GM18511 (cell line): ENCODE results near the gene HOXB8.

Experiments used
- ATAC-seq: cut with Tn5 transposase; IDR thresholded peaks from one replicate; pipeline ENCODE4 v1.9.1; 2021; ENCODE audit warnings: mild to moderate bottlenecking, moderate library complexity; ENCODE audit not compliant: unreplicated experiment

The HOXB8 gene

DNA sequence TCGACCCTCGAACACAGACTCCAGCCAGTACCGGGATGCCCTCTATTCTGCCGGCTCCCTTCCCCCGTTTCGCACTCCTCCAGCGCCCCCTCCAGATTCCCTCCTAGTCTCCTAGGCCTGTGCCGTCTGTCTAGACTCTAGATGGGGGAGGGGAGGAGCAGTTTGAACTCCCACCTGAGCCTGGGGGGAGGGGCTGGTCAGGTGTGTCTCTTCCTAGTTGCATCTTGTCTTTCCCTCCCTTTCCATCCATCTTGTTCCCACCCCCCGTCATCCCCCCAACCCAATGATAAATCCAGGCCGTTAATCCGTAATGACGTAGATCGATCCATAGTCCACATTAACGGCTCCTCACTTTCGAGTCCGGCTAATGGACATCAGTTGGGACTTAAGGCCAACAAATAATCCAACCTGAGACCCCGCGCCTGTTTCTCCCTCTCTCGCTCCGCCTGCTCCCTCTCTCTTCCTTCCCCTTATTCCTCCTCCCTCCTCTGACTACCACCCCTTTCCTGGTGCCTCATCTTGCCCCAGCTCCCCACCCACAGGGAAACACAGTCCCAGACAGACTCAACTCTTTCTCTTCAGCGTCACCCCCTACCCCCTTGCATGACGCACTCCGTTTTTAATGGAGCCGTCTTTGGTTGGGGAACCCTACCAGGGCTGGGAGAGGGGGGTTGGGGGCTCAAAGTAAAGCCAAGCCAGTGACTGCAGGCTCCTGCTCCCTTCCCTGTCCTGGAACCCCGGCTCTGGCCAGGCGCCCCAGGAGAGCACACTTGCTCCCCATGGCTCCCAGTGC, 18.2 kb downstream of the HOXB8 start:
- ATAC-seq = no peak

DNA sequence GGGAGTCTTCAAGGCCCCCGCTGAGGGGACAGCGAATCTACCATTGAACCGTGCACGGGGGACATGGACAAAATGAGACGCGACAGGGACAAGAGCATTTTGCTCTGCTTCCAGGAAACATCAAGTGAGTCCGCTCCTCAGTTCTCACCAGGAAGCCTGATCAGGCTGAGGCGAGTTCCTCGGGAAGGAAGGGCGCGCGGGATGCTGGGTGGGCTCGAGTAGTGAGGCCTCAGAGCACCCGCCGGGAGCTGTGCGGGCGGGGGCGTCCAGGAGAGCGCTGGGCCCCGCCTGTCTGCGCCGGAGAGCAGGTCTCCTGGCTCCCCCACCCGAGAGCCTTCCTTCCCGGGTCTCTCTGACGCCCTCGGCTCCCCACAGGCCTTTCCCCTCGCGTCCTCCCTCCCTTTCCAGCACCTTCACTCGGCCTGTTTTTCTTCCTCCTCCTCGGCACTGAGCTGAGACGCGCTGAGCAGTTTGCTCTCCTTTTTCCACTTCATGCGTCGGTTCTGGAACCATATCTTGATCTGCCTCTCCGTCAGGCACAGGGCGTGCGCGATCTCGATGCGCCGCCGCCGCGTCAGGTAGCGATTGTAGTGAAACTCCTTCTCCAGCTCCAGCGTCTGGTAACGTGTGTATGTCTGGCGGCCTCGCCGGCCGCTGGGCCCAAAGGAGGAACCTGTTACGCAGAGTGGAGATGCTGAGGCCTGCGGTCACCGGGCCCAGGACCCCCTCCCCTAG, 18.9 kb downstream of the HOXB8 start:
- ATAC-seq = no peak

DNA sequence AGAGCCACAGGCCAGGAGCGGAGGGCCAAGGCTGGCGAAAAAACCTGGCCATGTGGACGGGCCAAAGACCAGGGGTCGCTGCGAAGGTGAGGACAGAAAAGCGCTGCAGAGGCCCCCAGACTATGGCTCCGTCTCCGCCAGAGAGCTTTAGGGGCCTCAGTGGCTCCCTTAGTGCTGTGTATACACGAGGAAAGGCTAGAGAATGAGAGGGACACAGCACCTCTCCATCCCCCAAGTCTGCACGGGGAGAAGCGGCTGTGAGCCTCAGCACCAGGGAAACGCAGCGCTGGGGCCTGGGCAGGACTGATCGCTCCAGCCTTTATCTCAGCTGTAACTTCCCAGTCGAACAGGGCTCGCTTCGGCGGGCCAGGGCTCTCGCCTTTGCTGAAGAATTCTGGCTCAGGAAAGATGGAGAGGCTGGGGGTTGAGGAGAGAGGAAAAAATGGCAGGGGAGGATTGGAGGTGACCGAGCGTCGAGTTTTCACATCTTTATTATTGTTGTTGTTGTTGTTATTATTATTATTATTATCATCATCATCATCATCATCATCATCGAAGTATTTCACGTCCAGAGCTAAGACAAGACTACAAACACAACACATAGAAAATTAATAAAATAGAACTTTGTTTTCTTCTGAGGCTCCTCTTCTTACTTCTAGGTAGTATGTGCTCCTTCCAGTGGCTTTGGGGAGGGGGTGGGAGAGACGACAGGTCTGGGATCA, 19.7 kb downstream of the HOXB8 start:
- ATAC-seq = no peak

DNA sequence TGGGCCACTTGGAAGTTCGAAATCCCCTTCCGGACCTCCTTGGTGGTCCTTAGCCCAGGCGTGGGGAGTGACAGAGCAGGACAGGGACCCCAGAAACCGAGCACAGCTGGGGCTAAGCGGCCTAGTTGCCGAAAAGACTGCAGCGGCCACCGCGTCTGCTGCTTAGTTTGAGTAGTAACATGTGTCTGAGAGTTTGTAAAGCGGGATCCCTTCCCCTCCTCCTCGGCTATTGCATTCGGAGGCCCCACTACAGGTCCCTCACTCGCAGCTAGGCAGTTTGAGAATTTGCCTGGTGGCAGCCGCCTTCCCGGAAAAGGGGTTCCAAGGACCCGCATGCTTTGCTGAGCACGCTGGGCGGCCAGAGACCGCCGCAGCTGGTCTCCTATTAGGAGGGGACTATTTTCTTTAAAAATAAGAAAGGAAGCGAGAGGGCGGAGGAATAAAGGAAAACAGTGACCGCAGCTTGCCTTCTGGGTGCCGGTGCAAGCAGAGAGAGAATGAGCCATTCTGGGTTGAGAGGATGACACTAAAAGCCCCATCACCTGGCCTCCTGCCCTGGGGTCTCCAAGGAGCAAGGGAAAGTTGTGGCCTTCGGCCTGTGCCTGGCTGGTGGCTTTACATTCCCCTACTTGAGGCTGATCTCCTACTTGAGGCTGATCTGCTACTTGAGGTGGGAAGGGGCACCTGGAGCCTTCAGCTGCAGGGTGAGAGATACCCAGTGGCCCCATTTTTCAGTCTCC, 20.4 kb downstream of the HOXB8 start:
- ATAC-seq = no peak

DNA sequence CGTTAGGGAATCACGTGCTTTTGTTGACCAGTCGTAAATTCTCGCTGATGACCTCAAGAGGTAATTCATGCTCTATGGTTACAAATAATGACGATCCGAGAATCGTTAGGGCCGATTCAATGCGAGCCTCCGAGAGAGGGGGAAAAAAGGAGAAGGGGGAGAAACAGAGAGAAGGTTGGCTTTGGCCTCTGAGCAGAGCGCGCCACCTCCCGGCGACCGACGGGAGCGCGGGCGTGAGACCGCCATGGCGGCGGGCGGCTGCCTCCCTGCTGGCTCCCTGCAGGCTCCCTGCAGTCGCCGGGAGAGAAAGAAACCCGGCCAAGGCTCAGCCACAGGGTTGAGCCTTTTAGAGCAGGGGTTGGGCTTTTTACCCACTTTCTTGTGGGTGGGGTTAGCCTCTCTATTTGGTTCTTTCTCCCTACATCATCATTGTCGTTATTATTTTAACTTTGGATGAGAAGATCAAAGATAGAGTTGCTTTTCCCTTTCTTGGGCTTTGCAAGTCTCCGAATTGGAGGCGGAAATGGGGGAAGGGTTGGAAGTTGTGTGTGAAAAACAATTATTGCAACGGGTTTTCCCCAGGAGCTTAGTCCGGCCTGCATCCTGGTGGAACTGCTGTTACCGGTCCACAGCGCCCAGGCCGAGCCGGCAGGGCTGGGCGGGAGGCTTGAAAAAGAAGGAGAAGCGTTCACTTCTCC, 21.1 kb downstream of the HOXB8 start:
- no peak for ATAC-seq

DNA sequence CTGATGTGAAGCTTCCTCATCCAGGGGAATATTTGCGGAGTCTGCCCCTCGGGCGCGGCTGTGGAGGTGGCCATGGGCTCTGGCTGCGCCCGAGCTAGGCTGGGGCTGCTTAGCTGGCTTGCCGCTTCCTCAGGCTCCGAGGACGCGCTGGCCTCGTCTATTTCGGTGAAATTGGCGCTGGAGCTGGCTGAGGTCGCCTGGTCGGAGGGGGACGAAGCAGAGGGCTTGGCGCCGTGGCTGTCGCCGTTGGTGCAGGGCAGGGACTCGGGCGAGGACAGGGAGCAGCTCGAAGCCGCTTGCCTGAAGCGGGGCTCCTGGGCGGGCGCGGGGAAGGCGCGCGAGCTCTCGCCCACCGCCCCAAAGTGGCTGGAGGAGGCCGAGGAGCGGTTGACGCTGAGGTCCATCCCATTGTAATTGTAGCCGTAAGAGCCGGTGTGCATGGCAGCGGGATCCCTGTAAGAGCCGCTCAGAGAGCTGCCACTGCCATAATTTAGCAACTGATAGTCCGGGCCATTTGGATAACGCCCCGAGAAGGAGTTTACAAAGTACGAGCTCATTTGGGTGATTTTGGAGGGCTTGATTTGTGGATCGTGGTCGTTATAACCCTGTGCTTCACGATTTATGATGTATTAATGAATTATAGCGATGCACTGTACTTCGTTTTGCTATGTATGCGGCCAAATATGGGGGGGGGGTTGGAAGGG, 21.8 kb downstream of the HOXB8 start, which contains the start of gene HOXB5:
Gene HOXB5 (minus strand): TSS at position 654 of the 704 bp plus-strand sequence. CDS start 97 bp downstream, at position 557.
- ATAC-seq = no peak

DNA sequence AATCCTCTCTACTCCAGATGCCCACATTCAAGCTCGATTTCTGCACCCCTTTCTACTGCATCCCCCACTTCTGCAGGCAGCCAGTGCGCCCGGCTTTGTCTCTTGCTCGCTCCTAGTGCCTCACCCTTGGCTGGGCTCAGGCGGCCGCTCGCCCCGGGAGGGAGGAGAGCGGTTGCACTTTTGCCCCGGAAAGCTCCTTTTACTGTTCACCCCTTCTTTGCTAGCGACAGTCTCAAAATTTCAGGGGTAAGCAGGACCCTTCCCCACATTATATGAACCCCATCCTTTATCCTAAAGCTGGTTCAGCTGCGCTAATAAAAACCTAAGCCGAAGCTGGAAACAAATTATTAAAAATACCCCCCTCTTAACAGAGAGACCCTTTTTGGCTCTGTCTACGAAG, 22.5 kb downstream of the HOXB8 start:
- ATAC-seq = no peak

DNA sequence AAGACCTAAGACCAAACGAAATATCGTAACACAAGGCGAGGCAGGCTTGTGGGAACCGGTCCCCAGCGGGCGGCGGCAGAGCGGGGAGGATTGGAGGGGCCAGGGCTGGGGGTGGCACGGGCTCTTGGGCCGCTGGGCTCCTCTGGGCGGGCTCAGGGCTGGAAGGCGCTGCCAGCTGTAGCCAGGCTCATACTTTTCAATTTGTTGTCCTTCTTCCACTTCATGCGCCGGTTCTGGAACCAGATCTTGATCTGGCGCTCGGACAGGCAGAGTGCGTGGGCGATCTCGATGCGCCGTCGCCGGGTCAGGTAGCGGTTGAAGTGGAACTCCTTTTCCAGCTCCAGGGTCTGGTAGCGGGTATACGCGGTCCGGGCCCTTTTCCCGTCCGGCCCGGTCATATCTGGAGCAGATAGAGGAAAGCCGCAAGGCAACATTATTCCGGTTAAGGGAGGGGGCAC, 23.0 kb downstream of the HOXB8 start:
- ATAC-seq = no peak

DNA sequence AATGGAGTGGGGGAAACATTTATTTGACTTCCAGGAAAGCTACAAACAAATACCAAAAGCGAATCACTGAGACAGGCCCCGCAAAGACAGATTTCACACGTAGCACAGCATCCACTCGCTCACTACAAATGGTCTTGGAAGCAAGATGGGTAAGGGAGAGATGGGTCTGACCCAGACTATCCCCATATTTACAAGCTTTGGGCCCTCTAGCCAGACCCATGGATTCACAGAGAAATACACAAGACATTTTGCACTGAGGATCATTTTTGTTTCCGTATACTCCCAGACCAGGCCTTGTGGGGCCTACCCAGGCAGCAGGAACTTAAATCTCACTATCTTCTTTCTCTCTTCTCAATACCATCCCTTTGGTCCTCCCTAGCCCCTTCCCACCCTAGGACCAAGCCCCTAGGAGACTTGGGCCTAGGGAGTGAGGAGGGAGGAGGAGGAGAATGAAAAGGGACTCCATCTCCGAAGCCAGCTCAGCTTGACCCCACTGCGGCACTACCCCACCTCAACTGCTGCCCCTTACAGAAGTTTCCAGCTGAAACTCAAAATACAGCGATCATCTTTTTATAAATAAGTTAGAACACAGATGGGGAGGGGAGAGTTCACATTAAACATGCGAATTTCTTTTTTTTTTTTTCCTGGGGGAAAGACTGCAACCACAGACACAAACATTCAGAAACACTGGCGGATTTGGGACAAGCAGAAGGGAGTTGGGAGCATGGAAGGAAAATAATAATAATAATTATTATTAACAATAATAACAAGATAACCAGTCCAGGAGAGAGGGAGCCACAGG, 23.6 kb downstream of the HOXB8 start:
- no peak for ATAC-seq

DNA sequence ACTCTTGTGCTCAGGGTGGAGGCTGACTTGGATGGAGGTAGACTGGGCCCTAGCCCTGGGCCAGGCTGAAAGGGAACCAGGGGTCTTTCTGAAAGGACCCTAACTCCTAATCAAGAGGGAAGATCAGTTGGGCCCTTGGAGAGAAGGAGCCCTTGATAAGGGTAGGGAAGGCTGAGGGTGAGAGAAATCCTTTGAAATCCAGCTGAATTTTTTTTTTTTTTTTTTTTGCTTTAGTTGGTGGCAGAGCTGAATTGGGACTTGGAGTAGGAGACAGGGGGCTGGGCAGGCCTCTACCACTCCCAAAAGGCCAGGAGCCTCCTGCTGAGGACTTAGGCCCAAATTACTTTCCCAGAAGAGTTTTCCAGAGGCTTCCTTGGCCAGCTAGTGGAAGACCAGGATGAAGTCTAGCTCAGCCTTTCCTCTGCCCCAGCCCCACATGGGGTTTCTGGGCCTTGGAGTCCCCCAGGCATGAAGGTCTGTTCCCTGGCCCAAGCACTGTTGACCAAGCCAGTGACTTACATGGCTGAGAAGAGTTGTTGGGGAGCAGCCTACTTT, 24.4 kb downstream of the HOXB8 start:
- ATAC-seq = no peak

DNA sequence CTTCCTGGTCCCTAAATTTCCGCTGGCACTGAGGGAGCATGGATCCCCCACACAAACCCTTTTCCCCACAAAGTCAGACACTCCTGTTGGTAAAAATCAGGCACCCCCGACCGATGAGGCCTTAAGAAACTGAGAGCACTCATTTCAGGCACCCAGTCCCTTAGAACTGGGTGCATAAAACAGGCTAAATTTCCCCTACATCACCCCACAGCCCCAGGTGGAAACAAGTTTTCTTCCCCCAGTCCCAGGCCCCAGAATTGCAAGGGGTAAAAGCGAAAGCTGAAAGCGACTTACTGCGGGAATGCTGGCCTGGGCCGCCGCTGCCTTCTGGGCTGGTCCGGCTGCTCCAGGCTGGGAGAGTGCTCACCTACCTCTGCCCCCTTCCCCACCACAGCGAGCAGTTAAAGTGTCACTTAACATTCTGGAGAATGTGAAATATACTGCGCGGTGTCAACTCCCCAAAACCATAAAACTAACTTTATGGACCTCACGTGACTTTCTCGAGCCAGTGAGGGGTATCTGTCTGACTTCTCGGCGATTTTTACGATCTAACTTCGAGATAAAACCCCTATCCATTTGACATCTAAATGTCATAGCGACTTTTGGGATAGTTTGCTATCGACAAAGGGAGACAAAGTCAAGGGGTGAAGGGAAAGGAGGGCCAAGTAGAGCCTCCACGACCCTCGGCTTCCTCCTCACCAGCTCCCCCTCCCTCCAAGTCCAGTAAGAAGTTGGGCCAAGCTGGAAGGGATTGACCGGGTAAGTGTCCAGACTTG, 25.1 kb downstream of the HOXB8 start, which contains the start of gene HOXB3:
Gene HOXB3 (minus strand): TSS at position 411 of the 776 bp plus-strand sequence. CDS start 37,767 bp downstream, outside the sequence.
- ATAC-seq = no peak

DNA sequence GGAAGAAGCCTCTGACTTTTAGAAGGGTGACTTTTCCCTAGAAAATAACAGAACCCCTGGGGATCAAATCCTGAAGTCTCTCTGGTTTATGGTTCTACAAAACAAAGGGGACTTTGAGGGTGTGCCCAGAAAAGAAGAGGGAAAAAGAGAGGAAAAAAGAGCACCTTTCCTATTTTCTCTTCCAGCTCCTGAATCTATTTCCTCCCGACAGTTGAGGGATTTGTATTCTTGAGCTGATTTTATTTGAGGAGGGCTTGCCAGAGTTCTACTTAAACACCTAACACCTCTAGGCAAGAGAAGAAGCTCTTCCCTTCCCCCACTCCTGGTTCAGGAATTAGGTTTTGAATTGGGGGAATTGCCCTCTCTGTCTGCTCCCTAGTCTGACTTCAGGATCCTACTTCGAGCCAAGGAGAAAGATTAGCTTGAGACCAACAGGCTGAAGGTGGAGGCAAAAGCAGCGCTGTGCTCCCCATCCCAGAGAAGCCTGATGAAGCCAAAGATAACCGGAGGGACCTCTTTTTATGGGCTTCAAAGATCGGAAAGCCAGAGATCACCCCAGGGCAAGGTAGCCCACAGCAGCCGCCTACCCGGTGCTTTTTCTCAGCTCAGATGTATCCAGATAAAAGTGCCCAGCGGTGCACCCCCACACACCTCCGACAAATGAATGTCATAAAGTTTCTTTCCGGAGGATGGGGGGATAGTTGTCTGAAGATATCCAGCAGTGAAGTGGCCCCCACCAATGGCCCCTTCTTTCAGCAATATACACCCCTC, 25.8 kb downstream of the HOXB8 start:
- ATAC-seq = no peak

DNA sequence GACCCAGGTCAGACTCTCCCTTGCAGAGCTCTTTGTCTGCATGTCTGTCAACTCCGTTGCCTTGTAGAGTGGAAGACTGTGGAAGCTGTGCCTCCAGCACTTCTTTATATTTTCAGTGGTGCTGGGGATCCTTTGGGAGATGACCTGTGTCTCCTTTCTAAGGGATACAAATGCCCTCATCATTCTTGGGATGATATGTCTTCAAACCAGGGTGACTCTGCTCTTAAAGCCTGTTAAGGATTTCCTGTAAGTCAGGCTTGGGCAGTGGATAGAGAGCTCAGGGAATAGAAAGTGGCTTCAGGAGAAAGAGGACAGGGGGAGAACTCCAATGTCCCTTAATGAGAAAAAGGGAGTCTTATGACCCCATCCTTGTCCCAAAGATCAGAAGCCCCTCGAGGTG, 26.6 kb downstream of the HOXB8 start:
- ATAC-seq = no peak

DNA sequence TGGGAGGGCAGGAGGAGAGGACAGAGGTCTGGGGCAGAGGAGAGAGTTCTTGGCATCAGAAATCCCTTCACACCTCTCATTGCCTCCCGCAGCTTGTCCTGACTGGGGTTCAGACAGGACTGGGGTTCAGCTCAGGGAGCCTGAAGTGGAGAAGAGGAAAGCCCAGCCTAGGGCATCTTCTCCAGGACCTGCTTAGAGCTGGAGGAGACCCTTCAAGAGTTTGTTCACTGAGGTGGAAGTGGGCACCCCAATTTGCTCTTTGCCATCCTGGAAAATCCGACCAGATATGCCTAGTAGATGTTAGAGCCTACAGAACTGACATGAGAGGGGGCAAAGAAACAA, 27.0 kb downstream of the HOXB8 start:
- no peak for ATAC-seq

DNA sequence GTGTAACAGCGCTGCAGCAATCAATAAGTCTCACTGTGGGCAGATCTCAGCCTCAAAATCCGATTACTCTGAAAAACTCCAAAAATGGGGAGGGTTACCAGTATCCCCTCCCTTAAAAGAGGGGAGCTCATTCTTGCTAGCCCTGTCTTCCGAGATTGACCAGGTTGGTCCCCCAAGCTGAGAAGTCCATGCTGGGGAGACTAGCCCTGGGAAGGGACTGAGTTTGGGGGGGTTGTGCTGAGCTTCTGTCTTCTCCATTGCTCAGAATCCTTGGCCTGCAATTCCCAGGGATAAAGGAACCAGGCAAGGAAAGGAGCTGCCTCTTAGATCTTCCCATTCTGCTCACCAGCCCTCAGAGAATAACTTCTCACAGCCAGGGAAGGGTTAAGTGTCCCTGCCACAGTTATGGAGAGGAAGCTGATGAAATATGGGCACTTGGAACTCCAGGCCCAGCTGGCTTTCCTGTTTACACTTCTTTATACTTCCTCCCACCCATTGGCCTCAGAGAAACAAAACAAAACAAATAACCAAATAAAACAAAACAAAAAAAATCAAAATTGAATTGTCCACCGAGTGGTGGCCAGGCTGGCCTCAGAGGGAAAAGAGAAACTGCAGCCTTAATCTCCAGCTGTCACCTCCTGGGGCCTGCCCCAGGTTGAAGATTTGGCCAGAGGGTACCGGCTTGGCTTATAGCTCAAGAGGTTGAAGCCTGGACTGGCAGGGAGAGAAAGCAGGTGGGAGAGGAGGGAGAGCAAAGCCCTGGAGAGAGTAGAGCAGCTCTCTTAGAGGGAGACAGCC, 27.6 kb downstream of the HOXB8 start:
- no peak for ATAC-seq
